ENCODE data around the gene WASF2.
"Not testable (repeated sequence)": the region's sequence is repeated elsewhere in the genome, so short reads cannot be mapped to it uniquely, and the experiment has no call there.

The WASF2 gene

GRCh38 chr1:27489973-27490741, at the start of gene WASF2:
Gene WASF2 (minus strand): TSS chr1:27490167. CDS start chr1:27428890, 61,277 bp downstream.
- DNase-seq (ENCODE audit: low read depth): peak; percentile 95

DNA sequence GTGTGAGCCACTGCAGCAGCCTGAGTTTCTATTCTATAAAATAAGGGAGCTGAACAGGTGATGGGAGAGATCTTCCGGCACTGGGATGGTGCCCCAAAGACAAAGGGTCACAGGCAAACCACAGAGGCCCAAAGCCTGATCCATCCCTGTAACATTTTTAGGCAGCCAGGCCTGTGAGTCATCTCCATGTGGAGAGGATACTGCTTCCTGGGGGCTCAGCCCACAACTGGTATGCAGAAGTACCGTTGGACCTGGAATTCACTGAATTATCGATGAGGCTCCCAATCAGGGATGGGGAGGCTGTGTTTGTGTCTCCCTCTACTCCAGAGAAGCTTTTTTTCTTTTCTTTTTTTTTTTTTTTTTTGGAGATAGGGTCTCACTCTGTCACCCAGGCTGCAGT, 48.8 kb upstream of the WASF2 start:
- DNase-seq (ENCODE audit: low read depth): no peak

GRCh38 chr1:27538305-27538676, 48.3 kb upstream of the WASF2 start:
- DNase-seq (ENCODE audit: low read depth): not testable (repeated sequence)

DNA sequence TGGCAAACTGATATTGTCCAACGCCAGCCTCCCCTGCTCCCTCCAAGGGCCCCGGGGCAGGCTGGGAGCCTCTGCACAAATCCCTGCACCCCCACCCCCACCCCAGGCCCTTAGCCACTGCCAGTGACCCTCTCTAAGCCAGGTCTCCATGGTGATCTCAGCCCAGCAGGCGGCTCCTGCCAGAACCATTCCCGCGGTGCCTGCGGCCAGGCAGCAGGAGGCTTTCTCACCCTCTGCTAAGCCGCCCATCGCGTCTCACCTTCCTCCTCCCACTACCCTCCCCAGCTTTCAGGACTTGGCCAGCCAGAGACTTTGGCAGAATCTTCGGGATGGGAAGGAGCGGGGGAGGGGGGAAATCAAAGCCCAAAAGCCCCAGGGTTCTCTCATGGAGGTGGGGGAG, 46.8 kb upstream of the WASF2 start:
- DNase-seq (ENCODE audit: low read depth): no peak

DNA sequence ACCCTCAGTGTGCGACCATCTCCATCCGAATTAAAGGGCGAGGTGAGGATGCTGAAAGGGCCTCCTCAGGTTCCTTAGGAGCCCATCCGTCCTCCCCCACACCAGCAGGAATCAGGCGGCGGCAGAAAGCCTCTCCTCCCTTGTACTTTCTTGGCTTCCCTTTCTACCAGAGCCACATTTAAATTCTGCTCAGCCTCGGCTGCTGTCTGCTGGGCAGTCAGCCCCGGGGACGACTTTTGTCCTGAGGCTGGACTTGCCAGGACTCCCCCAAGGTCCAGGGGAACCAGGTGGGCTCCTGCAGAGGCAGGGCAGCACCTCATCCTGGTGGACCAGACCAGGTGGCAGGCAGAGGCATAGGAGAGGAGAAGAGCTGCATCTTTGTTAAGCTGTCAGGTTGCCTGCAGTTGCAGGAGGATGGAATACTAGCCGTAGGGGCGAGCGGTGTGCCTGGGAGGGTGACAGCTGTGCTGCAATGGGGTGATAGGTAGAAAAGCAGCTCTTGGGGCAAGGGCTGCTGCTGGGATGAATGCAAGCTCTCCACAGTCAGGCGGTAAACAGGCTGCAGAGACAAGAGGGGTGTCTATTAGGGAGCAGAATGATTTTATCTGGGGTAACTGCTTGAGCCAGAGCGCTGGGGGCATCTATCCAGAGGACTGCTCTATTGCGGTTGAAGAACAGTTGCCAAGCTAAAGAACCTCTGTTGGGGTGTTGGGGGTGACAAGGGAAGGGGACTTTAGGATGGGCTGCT, 46.2 kb upstream of the WASF2 start:
- DNase-seq (ENCODE audit: low read depth): no peak

DNA sequence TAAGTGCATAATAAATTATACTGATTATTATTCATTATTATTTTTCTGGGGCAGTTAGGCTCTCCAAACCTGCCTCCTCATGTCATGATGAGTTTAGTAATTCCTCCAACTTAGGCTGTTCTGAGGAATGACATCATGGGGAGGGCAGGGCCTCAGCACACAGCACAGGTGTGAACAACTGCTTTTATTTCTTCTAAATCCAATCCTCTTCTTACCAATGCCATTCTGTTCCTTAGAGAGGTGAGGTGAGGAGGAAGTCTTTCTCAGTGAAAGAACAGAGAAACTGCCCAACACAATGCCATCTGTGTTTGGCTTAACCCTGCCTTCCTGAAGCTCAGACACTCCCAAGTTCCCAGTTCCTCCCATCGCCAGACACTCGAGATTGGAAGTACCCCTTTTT, 45.4 kb upstream of the WASF2 start:
- DNase-seq (ENCODE audit: low read depth): no peak

DNA sequence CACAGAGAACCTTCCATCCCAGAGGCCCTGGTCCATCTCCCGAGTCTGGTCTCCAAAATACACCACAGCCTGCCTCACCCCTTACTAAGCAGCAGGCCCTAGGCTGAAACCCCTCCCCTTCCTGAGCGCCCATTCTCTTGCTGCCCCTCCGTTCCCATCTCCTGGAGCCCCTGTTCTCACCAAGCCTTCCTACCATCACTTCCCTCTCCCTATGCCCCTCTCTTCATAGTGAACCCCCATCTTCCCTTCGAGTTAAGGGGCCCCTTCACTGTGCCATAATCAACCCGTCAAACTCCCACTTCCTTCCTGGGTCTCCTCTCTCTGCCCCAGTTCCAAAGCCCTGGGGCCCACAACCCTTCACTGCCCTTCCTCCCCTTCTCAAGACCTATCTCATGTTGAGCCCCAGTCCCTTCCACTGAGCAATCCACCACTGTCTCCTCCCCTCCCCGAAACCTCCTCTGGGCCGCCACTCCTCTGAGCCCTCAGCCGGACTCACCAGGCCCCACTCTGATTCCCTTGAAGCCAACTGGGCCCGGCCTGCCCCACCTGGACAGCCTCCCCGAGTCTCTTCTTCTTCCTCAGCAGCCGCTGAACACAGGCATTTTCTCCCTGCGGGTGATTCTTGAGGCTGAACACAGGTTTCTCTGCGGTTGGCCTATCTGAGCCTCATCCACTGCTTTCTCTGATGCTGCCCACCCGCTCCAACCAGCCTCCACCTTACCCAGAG, 42.2 kb upstream of the WASF2 start:
- DNase-seq (ENCODE audit: low read depth): no peak

DNA sequence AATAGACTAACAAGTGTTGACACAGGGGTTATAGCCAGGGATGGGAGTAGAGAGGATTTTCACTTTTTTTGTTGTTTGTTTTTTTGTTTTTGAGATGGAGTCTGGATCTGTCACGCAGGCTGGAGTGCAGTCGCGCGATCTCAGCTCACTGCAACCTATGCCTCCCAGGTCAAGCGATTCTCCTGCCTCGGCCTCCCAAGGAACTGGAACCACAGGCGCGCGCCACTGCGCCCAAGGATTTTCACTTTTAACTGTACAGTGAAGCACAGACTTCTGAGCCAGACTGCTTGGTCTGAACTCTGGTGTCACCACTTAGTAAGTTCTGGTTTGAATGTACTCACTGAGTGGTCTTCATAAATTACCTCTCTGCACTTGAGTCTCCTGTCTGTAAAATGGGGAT, 40.2 kb upstream of the WASF2 start:
- DNase-seq (ENCODE audit: low read depth): no peak

GRCh38 chr1:27529704-27530018, 39.7 kb upstream of the WASF2 start:
- DNase-seq (ENCODE audit: low read depth): no peak

- no peak for DNase-seq (ENCODE audit: low read depth)
Observed at GRCh38 chr1:27528818-27529703, 39.1 kb upstream of the WASF2 start.

DNA sequence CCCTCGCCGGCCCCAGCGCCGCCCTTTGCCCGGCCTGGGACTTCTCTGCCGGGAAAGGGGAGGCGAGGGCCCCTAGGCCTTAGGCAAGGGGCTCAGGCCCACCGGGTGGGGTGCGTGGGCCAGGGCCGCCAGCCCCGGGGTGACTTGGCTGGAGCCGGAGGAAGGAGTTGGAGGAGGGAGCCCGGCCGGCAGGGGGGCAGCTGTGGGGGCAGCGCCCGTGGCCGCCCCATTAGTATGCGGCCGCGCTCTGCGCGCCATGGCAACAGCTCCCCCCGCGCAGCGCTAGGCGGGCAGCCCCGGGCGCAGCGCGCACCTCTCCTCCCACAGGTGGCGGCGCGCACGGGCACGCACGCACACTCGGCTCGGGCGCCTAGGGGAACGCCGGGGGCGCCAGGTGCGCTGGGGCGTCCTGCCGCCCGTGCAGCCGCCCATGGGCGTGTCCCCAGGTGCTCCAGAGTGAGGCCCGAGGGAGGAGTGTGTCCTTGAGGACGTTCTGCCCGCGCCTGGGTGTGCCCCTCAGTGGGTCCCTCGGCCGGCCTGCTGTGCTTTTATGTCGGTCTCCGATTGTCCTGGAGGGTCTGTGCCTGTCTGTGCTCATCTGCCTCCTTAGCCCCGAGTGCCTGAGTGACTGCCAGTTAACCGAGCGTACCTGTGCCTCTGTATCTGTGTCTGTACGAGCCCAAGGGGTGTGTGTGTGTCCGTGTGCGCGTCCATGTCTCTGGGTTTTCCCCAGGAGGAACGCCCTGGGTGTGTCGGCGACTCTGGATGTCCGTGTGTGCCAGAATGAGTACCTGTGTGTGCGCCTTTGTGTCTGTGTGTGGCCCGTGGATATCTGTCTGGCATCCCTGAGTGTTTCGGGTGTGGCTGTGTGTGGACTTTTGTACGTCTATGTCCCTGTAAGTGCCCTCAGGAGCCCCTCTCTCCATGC, 38.2 kb upstream of the WASF2 start:
- DNase-seq (ENCODE audit: low read depth): peak; percentile 35

DNA sequence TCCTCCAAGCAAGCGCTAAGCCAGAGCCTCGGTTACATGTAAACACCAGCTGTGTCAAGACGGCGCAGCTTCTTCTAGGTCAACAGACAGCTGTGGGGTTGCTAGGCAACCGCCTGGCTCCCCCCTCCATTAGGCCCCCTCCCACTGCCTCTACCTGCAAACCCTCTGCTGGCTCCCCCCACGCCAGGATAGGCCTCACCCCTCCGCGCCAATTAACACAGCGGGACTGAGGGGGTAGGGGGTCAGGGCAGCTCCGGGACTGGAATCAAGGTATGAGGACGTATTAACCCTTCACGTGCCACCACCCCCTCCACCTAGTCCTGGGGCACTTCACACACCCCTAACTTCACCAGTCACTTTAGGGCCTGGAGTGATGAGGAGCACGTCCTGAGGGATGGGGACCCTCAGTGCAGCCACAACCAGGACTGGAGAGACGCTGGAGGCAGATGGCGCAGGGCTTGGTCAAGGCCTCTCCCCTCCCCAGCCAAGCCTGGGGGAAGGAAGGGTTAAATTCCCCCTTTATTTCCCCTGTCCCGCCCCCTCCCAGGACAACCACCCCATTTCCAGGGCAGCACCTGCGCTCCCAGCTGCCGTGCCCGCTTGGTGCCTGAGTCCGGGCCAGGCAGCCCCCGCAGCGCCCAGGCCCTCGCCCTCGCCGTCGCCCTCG, 37.4 kb upstream of the WASF2 start:
- no peak for DNase-seq (ENCODE audit: low read depth)

GRCh38 chr1:27526569-27527222, 36.7 kb upstream of the WASF2 start:
- no peak for DNase-seq (ENCODE audit: low read depth)

DNA sequence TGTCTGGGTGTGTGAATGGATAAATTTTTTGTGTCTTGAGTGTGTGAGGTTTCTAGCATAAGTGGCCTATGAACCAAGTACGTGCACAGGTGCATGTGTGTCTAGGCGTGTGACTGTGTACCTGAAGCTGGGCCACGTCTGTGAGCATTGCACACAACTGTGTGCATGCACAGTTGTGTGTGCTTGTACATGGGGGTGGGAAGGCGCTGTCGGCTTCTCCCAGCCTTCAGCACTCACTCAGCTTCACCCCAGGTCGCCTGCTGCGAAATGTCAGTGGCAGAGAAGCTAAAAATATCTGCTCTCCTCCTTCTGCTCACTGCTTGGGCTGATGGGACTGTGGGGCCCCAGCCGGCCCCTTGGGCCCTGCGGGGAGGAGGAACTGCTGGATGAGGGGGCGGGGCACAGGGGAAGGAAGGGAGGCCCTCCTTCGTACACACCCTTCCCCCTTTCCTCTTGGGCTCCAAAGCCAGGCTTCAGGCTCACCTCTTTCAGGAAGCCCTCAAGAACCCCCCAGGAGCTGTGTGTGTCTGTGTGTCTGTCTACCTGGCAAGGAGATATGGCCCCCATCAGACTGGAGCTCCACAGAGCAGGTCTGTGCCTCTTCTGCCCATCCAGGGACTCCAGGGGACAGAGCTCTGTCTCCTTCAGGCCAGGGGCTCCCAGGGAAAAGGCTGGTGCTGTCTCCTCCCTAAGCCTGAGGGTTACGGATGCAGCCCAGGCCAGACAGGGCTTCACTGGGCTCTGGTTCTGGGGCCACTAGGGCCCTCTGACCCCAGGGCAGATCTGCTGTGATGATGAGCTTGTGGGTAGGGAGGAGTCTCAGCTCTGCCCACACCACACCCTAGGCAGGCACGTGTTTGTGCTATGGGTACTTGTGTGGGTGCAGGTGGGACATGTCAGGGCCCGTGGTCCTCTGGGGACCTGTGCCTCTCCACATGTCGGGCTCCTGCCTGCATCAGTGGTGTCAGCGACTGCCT, 35.6 kb upstream of the WASF2 start:
- DNase-seq (ENCODE audit: low read depth): peak; percentile 48

GRCh38 chr1:27523337-27524020, 33.5 kb upstream of the WASF2 start:
- no peak for DNase-seq (ENCODE audit: low read depth)

GRCh38 chr1:27522432-27523336, 32.7 kb upstream of the WASF2 start:
- DNase-seq (ENCODE audit: low read depth): peak; percentile 53

- no peak for DNase-seq (ENCODE audit: low read depth)
Observed at GRCh38 chr1:27521861-27522431, 32.0 kb upstream of the WASF2 start.

Data from stimulated activated CD8-positive, alpha-beta memory T cell treated with anti-CD3 and anti-CD28 coated beads, Interleukin-4, amount 100 ng/mL, for 24 hours (primary cell).